ENCODE results near the gene CADPS.

GRCh38 chr3:62363275-62363674, 511.9 kb downstream of the CADPS start:
- TF ChIP-seq, protein P1, sequence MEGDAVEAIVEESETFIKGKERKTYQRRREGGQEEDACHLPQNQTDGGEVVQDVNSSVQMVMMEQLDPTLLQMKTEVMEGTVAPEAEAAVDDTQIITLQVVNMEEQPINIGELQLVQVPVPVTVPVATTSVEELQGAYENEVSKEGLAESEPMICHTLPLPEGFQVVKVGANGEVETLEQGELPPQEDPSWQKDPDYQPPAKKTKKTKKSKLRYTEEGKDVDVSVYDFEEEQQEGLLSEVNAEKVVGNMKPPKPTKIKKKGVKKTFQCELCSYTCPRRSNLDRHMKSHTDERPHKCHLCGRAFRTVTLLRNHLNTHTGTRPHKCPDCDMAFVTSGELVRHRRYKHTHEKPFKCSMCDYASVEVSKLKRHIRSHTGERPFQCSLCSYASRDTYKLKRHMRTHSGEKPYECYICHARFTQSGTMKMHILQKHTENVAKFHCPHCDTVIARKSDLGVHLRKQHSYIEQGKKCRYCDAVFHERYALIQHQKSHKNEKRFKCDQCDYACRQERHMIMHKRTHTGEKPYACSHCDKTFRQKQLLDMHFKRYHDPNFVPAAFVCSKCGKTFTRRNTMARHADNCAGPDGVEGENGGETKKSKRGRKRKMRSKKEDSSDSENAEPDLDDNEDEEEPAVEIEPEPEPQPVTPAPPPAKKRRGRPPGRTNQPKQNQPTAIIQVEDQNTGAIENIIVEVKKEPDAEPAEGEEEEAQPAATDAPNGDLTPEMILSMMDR (IDR thresholded peaks at IDR 0.05), result no peak
- TF ChIP-seq EP300 (IDR thresholded peaks at IDR 0.05) (no peak), POLR2A (IDR thresholded peaks at IDR 0.05; ENCODE audit: low read depth) (no peak), POLR2AphosphoS5 (IDR thresholded peaks at IDR 0.05) (no peak)
